Gastroesophageal sphincter (tissue), 3 donors: ENCODE results near the gene AFDN.

Experiments used
- CTCF ChIP-seq, 4 experiments: fragments of 200-600 bp in 2 of 4; fragments of 450-650 bp in 2 of 4; sonication (generic) in 1 of 4; IDR thresholded peaks; one replicate each; pipeline ENCODE4 v1.5.1; 2017 to 2019; ENCODE audit warnings: antibody characterized with exemption in 4 of 4, mild to moderate bottlenecking in 2 of 4, moderate library complexity in 2 of 4
- EP300 ChIP-seq: sonication (generic); formaldehyde crosslinking; IDR thresholded peaks from one replicate; pipeline ENCODE4 v1.6.1; 2017; ENCODE audit warnings: antibody characterized with exemption, mild to moderate bottlenecking
- POLR2A ChIP-seq, 2 donors: fragments of 450-650 bp; IDR thresholded peaks; one replicate each; pipeline ENCODE4 v1.6.1; 2017; ENCODE audit warnings: antibody characterized with exemption in 2 of 2, mild to moderate bottlenecking in 2 of 2, moderate library complexity in 1 of 2

GRCh38 chr6:168015482-168016175, 188.9 kb downstream of the AFDN start:
- TF ChIP-seq POLR2A (IDR thresholded peaks at IDR 0.05), result no peak
- no peak for TF ChIP-seq CTCF (IDR thresholded peaks at IDR 0.05)
- no peak for TF ChIP-seq EP300
